RPMI7951 (cell line): ENCODE results near the gene DCX. TPM values are rescaled to one million over a fixed set of nuclear protein-coding genes. Genes with fewer than 3 reads are reported as not detected.
A peak's percentile ranks its signal among the peaks of the same experiment; 100 is the strongest.

Experiments
- DNase-seq: peaks from one replicate; pipeline ENCODE4 v3.0.0-alpha.2; 2012; ENCODE audit warnings: low read depth
- total RNA-seq: library from RNA; depleted of rRNA; stranded (reverse); fragments of >200 nt; shearing (Covaris generic); gene quantifications from 2 replicates; pipeline ENCODE4 v1.2.3, GENCODE V29; 2014; rRNA removed

The DCX gene
- not detected in 2 replicates for total RNA-seq

- no peak for DNase-seq
These were observed at the start of gene DCX for GRCh38 chrX:111411983-111412382. TSS of gene DCX (minus strand) at chrX:111412192. CDS start at chrX:111410398, 1,794 bp downstream.

- peak; percentile 0 for DNase-seq
These were observed 48.6 kb upstream of the DCX start for GRCh38 chrX:111460607-111461006.

- peak; percentile 3 for DNase-seq
These were observed 35.3 kb upstream of the DCX start for GRCh38 chrX:111447298-111447697.

GRCh38 chrX:111445485-111445884 lies 33.5 kb upstream of the DCX start:
- DNase-seq = peak; percentile 14

- peak; percentile 5 for DNase-seq
These were observed 32.9 kb upstream of the DCX start for GRCh38 chrX:111444881-111445280.

- DNase-seq = no peak
These were observed 32.0 kb upstream of the DCX start for GRCh38 chrX:111443946-111444345.

- no peak for DNase-seq
These were observed 30.8 kb upstream of the DCX start for GRCh38 chrX:111442791-111443190.

GRCh38 chrX:111435469-111435868 lies 23.5 kb upstream of the DCX start:
- DNase-seq = no peak

- DNase-seq = no peak
These were observed 19.0 kb upstream of the DCX start for GRCh38 chrX:111431001-111431400.

- no peak for DNase-seq
These were observed 435 bp downstream of the DCX start for GRCh38 chrX:111411557-111411956.

- no peak for DNase-seq
These were observed 1.4 kb downstream of the DCX start for GRCh38 chrX:111410590-111411078.

GRCh38 chrX:111409326-111409725 lies 2.7 kb downstream of the DCX start:
- no peak for DNase-seq

GRCh38 chrX:111407948-111408347 lies 4.0 kb downstream of the DCX start:
- DNase-seq = no peak

GRCh38 chrX:111402344-111402743 lies 9.6 kb downstream of the DCX start:
- DNase-seq = no peak

GRCh38 chrX:111395149-111395548 lies 16.8 kb downstream of the DCX start:
- DNase-seq = no peak

- no peak for DNase-seq
These were observed 17.4 kb downstream of the DCX start for GRCh38 chrX:111394569-111394968.

- DNase-seq = no peak
These were observed 24.4 kb downstream of the DCX start for GRCh38 chrX:111387470-111388070.

GRCh38 chrX:111386615-111387233 lies 25.3 kb downstream of the DCX start:
- no peak for DNase-seq

GRCh38 chrX:111386077-111386476 lies 25.9 kb downstream of the DCX start:
- no peak for DNase-seq

- DNase-seq = no peak
These were observed 29.7 kb downstream of the DCX start for GRCh38 chrX:111382277-111382676.

- DNase-seq = no peak
These were observed 35.0 kb downstream of the DCX start for GRCh38 chrX:111376897-111377578.

GRCh38 chrX:111376486-111376885 lies 35.5 kb downstream of the DCX start:
- DNase-seq = no peak

- DNase-seq = peak; percentile 1
These were observed 36.2 kb downstream of the DCX start for GRCh38 chrX:111375747-111376146.
